Activated CD8-positive, alpha-beta memory T cell treated with anti-CD3 and anti-CD28 coated beads, Interleukin-2, amount 10 ng/mL, durations not matched to agents 7 days and 5 days (primary cell): ENCODE results near the gene ARHGAP10. TPM values are rescaled to one million over a fixed set of nuclear protein-coding genes. Genes with fewer than 3 reads are reported as not detected.

ENCODE experiments used
- ATAC-seq: fragments of 150-1000 bp; cut with Tn5 transposase; one replicate; pipeline ENCODE4 v1.10.0; 2021; ENCODE audit warnings: moderate library complexity
- CTCF ChIA-PET: fragments of 350-600 bp; sonication (Branson Sonifier 250); formaldehyde crosslinking; loops from one replicate; lab custom pipeline; 2021; ENCODE audit warnings: antibody characterized with exemption; lab: Charles Lee
- DNase-seq: peaks from one replicate; pipeline ENCODE4 v3.0.0-alpha.2; 2020
- H3K27ac Mint-ChIP-seq: one replicate; pipeline ENCODE4 v1.8.0; 2021; ENCODE audit warnings: mild to moderate bottlenecking, mixed read lengths
- H3K27me3 Mint-ChIP-seq: one replicate; pipeline ENCODE4 v1.8.0; 2021; ENCODE audit warnings: mixed read lengths
- H3K36me3 Mint-ChIP-seq: one replicate; pipeline ENCODE4 v1.8.0; 2021; ENCODE audit warnings: mild to moderate bottlenecking, mixed read lengths
- H3K4me1 Mint-ChIP-seq: one replicate; pipeline ENCODE4 v1.8.0; 2021; ENCODE audit warnings: mixed read lengths
- H3K4me3 Mint-ChIP-seq: one replicate; pipeline ENCODE4 v1.8.0; 2021; ENCODE audit warnings: mild to moderate bottlenecking, moderate library complexity, mixed read lengths
- H3K9me3 Mint-ChIP-seq: one replicate; pipeline ENCODE4 v1.8.0; 2022; ENCODE audit warnings: low read depth, mixed read lengths
- total RNA-seq, 2 experiments: library from RNA; stranded (reverse); gene quantifications; one replicate each; pipeline ENCODE4 v1.2.3, GENCODE V29; 2021

The ARHGAP10 gene
- 10 to 100 TPM; 12.1 to 18.8 TPM for total RNA-seq

DNA sequence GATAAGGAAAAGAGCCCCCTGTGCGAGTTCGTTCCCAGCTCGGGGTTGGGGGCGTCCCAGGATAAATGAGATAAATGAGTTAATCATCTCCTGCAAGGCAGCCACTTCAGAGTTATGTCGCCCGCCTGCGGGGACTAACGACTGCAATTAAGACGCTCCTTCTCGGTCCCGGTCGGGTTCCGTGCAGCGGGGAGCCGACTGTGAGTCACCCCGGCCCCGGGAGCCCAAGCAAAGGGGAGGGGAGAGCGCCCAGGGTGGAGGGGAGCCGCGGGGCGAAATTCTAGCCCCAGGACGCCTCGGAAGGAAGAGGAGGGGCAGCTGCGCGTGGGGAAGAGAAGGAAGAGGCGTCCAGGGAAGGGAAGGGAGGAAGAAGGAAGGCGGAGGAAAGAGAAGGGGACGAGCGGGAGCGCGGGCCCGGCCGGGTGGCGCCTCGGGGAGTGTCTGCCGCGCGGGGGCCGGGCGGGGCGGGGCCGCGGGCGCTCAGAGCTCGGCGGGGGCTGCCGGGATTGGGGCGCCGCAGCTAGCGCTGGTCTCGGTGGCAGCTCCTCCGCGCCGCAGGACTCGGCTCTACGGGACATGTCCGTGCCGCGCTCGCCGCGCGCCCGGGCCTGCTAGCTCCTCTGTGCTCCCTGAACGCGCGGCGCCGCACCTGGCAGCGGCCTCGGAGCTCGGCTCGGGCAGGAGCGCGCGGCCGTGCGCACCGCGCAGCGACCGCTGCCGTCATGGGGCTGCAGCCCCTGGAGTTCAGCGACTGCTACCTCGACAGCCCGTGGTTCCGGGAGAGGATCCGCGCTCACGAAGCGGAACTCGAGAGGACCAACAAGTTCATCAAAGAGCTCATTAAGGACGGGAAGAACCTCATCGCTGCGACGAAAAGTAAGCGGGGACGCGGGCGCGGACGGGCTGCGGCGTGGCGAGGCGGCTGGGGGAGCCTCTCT is at the start of gene ARHGAP10:
ARHGAP10 (plus strand) TSS at position 509 of the 938 bp plus-strand sequence; CDS start at position 723, 214 bp downstream.
- peaks cover 18% of the 10 kb centered on the region for H3K27me3 Mint-ChIP-seq
- ATAC-seq = peak; percentile 85
- H3K4me3 Mint-ChIP-seq = peak within 1 kb of the TSS; percentile 81
- no peaks in the 10 kb centered on the region for H3K9me3 Mint-ChIP-seq
- peaks cover 49% of the 10 kb centered on the region for H3K4me1 Mint-ChIP-seq
- CTCF ChIA-PET = interaction anchor here (0.8 to 2.9 kb wide), 19 partner anchors 8 to 213 kb away, joined by 3 to 43 read pairs (median 4); partner anchors contain the start of genes PRMT9 and TMEM184C
- peak within 1 kb of the TSS; percentile 84 for H3K27ac Mint-ChIP-seq
- H3K36me3 Mint-ChIP-seq = no peaks in the 10 kb centered on the region
- peak; percentile 72 for DNase-seq

DNA sequence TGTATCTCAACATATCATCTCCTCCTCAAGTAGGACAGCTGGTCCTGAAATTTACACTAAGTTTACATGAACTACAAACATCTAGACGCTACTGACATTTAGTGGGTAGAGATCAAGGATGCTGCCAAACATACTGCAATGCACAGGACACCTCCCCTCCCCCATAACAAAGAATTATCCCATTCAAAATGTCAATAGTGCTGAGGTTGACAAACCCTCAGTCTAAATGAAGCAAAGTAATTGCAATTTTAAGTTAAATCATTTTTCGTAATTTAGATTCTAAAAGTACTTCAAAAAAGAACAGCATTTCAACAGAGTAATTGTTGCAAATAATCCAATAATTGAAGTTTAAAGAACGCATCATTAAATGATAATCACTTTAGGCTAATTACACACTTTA is 49.1 kb upstream of the ARHGAP10 start:
- no peak for ATAC-seq
- Mint-ChIP-seq H3K27me3 (peaks cover 5% of the 10 kb centered on the region), H3K27ac (peak overlapping the region; percentile 92), H3K36me3 (peaks cover 26% of the 10 kb centered on the region), H3K9me3 (no peaks in the 10 kb centered on the region), H3K4me1 (peaks cover 33% of the 10 kb centered on the region), H3K4me3 (peak overlapping the region; percentile 92)
- CTCF ChIA-PET = interaction anchor here (0.7 to 3.7 kb wide), 6 partner anchors 11 to 184 kb away, joined by 3 to 28 read pairs (median 7); partner anchors contain the start of genes ARHGAP10 and TMEM184C
- no peak for DNase-seq

DNA sequence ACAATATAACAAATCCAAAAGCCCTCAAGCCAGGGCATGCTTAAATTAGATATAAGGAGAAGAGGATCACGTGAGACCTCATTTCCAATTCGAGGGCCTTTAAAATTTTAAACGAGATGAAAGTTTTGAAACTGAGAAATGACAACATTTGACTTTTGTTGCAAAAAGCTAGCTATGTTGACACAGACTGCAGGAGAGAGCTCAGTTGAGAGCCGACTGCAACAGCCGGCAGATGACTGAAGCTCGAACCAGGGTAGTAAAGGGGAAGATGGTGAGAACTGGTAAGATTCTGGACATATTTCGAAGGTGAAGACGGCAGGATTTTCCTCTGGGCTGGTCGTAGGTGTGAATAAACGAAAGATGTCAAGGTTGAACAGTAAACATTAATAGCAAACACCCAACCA is 48.7 kb upstream of the ARHGAP10 start:
- Mint-ChIP-seq H3K36me3 (peaks cover 22% of the 10 kb centered on the region), H3K27me3 (peaks cover 5% of the 10 kb centered on the region), H3K27ac (peak overlapping the region; percentile 92), H3K4me1 (peaks cover 33% of the 10 kb centered on the region), H3K9me3 (no peaks in the 10 kb centered on the region), H3K4me3 (peak overlapping the region; percentile 92)
- CTCF ChIA-PET = interaction anchor here (0.7 to 3.7 kb wide), 9 partner anchors 11 to 260 kb away, joined by 3 to 28 read pairs (median 5); partner anchors contain the start of genes ARHGAP10 and TMEM184C
- ATAC-seq = no peak
- DNase-seq = peak; percentile 44

GRCh38 chr4:147683717-147684700 is 47.9 kb upstream of the ARHGAP10 start, which contains the start of gene PRMT9:
PRMT9 (minus strand) TSS chr4:147684163; CDS start chr4:147683987, 176 bp downstream.
- H3K4me3 Mint-ChIP-seq = peak within 1 kb of the TSS; percentile 92
- H3K27me3 Mint-ChIP-seq = peaks cover 5% of the 10 kb centered on the region
- H3K36me3 Mint-ChIP-seq = peaks cover 13% of the 10 kb centered on the region
- DNase-seq (peak; percentile 93), ATAC-seq (peak; percentile 99)
- H3K9me3 Mint-ChIP-seq = no peaks in the 10 kb centered on the region
- H3K4me1 Mint-ChIP-seq = peaks cover 40% of the 10 kb centered on the region
- H3K27ac Mint-ChIP-seq = peak within 1 kb of the TSS; percentile 92
- CTCF ChIA-PET = interaction anchor here (1.2 to 3.7 kb wide), 10 partner anchors 9 to 259 kb away, joined by 3 to 28 read pairs (median 6); partner anchors contain the start of genes ARHGAP10 and TMEM184C

GRCh38 chr4:147689067-147689466 is 42.8 kb upstream of the ARHGAP10 start:
- Mint-ChIP-seq H3K27me3 (peaks cover 11% of the 10 kb centered on the region), H3K4me1 (peaks cover 28% of the 10 kb centered on the region), H3K27ac (peak overlapping the region; percentile 85), H3K4me3 (peak overlapping the region; percentile 34), H3K36me3 (peaks cover 4% of the 10 kb centered on the region), H3K9me3 (no peaks in the 10 kb centered on the region)
- CTCF ChIA-PET = interaction anchor here (1.1 to 2.6 kb wide), 4 partner anchors 9 to 178 kb away, joined by 4 to 20 read pairs (median 6); partner anchors contain the start of gene TMEM184C
- DNase-seq (peak; percentile 78), ATAC-seq (peak; percentile 56)

- DNase-seq (no peak), ATAC-seq (no peak)
- H3K4me3 Mint-ChIP-seq = no peak overlapping the region
- H3K27ac Mint-ChIP-seq = no peak overlapping the region
- no peaks in the 10 kb centered on the region for H3K9me3 Mint-ChIP-seq
- H3K4me1 Mint-ChIP-seq = peaks cover 20% of the 10 kb centered on the region
- H3K36me3 Mint-ChIP-seq = peaks cover 4% of the 10 kb centered on the region
- peaks cover 15% of the 10 kb centered on the region for H3K27me3 Mint-ChIP-seq
- CTCF ChIA-PET = interaction anchor here (4.3 kb wide), 1 partner anchor 175 kb away, joined by 25 read pairs; no protein-coding TSS in a partner anchor
These were observed 40.1 kb upstream of the ARHGAP10 start for GRCh38 chr4:147691820-147692219.

GRCh38 chr4:147693218-147693617 is 38.7 kb upstream of the ARHGAP10 start:
- DNase-seq (no peak), ATAC-seq (no peak)
- CTCF ChIA-PET = interaction anchor here (0.9 to 4.3 kb wide), 4 partner anchors 9 to 174 kb away, joined by 3 to 25 read pairs (median 4); partner anchors contain the start of genes ARHGAP10 and PRMT9
- H3K9me3 Mint-ChIP-seq = no peaks in the 10 kb centered on the region
- H3K27me3 Mint-ChIP-seq = peaks cover 21% of the 10 kb centered on the region
- no peak overlapping the region for H3K27ac Mint-ChIP-seq
- peaks cover 17% of the 10 kb centered on the region for H3K4me1 Mint-ChIP-seq
- H3K36me3 Mint-ChIP-seq = peaks cover 2% of the 10 kb centered on the region
- no peak overlapping the region for H3K4me3 Mint-ChIP-seq

DNA sequence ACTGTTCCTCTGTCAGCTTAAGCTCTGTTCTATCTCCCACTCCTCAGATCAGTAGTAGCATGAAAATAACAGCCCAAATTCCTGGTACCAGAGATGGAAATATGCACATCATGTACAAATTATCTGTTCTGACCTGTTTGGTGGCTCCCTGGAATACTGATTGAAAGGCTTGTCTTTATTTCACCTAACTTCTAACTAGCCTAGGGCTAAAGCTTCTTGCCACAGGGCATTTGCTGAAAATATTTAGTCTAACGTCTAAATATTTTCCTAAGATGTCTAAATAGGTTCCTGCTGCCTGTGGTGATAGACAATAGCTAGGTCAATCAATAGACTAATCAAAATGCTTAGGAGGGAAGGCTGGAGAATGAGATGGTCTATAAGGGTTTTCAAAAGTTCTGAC is 35.0 kb upstream of the ARHGAP10 start:
- H3K27ac Mint-ChIP-seq = no peak overlapping the region
- H3K9me3 Mint-ChIP-seq = no peaks in the 10 kb centered on the region
- no peaks in the 10 kb centered on the region for H3K4me1 Mint-ChIP-seq
- DNase-seq (no peak), ATAC-seq (no peak)
- H3K4me3 Mint-ChIP-seq = no peak overlapping the region
- H3K36me3 Mint-ChIP-seq = no peaks in the 10 kb centered on the region
- H3K27me3 Mint-ChIP-seq = peaks cover 31% of the 10 kb centered on the region
- CTCF ChIA-PET = interaction anchor here (1.0 to 1.5 kb wide), 2 partner anchors 11 to 169 kb away, joined by 3 to 10 read pairs; no protein-coding TSS in a partner anchor

DNA sequence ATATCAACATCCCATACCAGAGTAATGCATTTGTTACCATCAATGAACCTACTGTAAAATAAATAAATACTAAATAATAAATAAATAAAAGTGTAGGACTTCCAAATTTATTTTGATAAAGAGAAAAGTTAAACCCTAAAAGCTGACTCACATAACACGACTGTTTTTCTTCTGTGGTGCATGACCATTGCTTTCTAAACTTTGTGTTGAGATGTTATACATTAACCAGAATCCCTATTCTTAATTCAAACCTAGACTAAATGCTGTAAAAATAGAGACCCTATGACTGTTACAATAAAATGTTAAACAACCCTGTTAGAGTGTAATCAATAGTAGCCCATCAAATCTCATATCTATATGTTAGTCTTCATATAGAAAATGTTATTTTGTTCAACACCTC is 27.0 kb upstream of the ARHGAP10 start:
- DNase-seq (no peak), ATAC-seq (no peak)
- no peaks in the 10 kb centered on the region for H3K36me3 Mint-ChIP-seq
- H3K27ac Mint-ChIP-seq = no peak overlapping the region
- H3K4me1 Mint-ChIP-seq = peaks cover 15% of the 10 kb centered on the region
- no peak overlapping the region for H3K4me3 Mint-ChIP-seq
- peaks cover 26% of the 10 kb centered on the region for H3K27me3 Mint-ChIP-seq
- no peaks in the 10 kb centered on the region for H3K9me3 Mint-ChIP-seq
- CTCF ChIA-PET = interaction anchor here (0.9 to 1.3 kb wide), 2 partner anchors 52 to 162 kb away, joined by 3 to 8 read pairs; no protein-coding TSS in a partner anchor

GRCh38 chr4:147707892-147708672 is 23.8 kb upstream of the ARHGAP10 start:
- CTCF ChIA-PET = interaction anchor here (0.7 to 4.6 kb wide), 15 partner anchors 10 to 157 kb away, joined by 3 to 82 read pairs (median 4); partner anchors contain the start of genes ARHGAP10 and PRMT9
- Mint-ChIP-seq H3K27ac (no peak overlapping the region), H3K9me3 (no peaks in the 10 kb centered on the region), H3K36me3 (no peaks in the 10 kb centered on the region), H3K27me3 (peaks cover 13% of the 10 kb centered on the region), H3K4me3 (no peak overlapping the region), H3K4me1 (peaks cover 17% of the 10 kb centered on the region)
- peak; percentile 53 for DNase-seq
- peak; percentile 72 for ATAC-seq

GRCh38 chr4:147709999-147710398 is 21.9 kb upstream of the ARHGAP10 start:
- H3K9me3 Mint-ChIP-seq = no peaks in the 10 kb centered on the region

More at GRCh38 chr4:147709999-147710398, 21.9 kb upstream of the ARHGAP10 start:
- Mint-ChIP-seq H3K27ac (no peak overlapping the region), H3K36me3 (no peaks in the 10 kb centered on the region), H3K27me3 (peaks cover 12% of the 10 kb centered on the region), H3K4me3 (no peak overlapping the region), H3K4me1 (peaks cover 17% of the 10 kb centered on the region)
- ATAC-seq = no peak
- DNase-seq = no peak
- CTCF ChIA-PET = interaction anchor here (0.7 to 4.6 kb wide), 6 partner anchors 19 to 180 kb away, joined by 3 to 82 read pairs (median 4); partner anchors contain the start of genes ARHGAP10 and PRMT9
